DND-41 (cell line): Measurements from ENCODE around the gene SLC6A11.

Experiments
- ATAC-seq: fragments of 200-7000 bp; cut with Tn5 transposase; 3 replicates; pipeline ENCODE4 v1.9.1; 2021; ENCODE audit warnings: low read depth; ENCODE audit not compliant: insufficient read depth
- DNase-seq: peaks from one replicate; pipeline ENCODE4 v3.0.0-alpha.2; 2020
- H2AFZ ChIP-seq: 2 replicates; pipeline ENCODE4 v1.6.0; 2012; ENCODE audit warnings: low read depth, low read length
- H3K27ac ChIP-seq: 2 replicates; pipeline ENCODE4 v1.5.1; 2012; ENCODE audit warnings: low read length, inconsistent platforms
- H3K27me3 ChIP-seq: fragments of 200-600 bp; sonication (generic); 2 replicates; pipeline ENCODE4 v1.6.0; 2012; ENCODE audit warnings: low read length, mild to moderate bottlenecking, inconsistent platforms; ENCODE audit not compliant: insufficient read depth, poor library complexity
- H3K36me3 ChIP-seq: 2 replicates; pipeline ENCODE4 v1.5.1; 2012; ENCODE audit warnings: low read length, inconsistent platforms; ENCODE audit not compliant: insufficient read depth
- H3K4me1 ChIP-seq: 2 replicates; pipeline ENCODE4 v1.5.1; 2012; ENCODE audit warnings: mild to moderate bottlenecking, low read length; ENCODE audit not compliant: insufficient read depth
- H3K4me2 ChIP-seq: 2 replicates; pipeline ENCODE4 v1.6.0; 2012; ENCODE audit warnings: mild to moderate bottlenecking, moderate library complexity, low read length, inconsistent platforms; ENCODE audit not compliant: insufficient read depth
- H3K4me3 ChIP-seq, 2 experiments: fragments of 200-600 bp in 1 of 2; shearing (Covaris generic) in 1 of 2; 2 replicates each; pipeline ENCODE4 v1.5.1; 2012 to 2016; ENCODE audit warnings: inconsistent platforms in 2 of 2, low read length in 2 of 2, mild to moderate bottlenecking in 2 of 2, low read depth in 1 of 2, moderate library complexity in 1 of 2
- H3K79me2 ChIP-seq: 2 replicates; pipeline ENCODE4 v1.6.0; 2012; ENCODE audit warnings: low read length, inconsistent platforms; ENCODE audit not compliant: insufficient read depth
- H3K9ac ChIP-seq: 2 replicates; pipeline ENCODE4 v1.6.0; 2012; ENCODE audit warnings: low read depth, mild to moderate bottlenecking, inconsistent platforms, low read length, moderate library complexity
- H3K9me3 ChIP-seq: 2 replicates; pipeline ENCODE4 v1.5.1; 2012; ENCODE audit warnings: low read length, moderate library complexity, mild to moderate bottlenecking, inconsistent platforms; ENCODE audit not compliant: insufficient read depth, severe bottlenecking
- H4K20me1 ChIP-seq: 2 replicates; pipeline ENCODE4 v1.6.0; 2012; ENCODE audit warnings: low read length; ENCODE audit not compliant: insufficient read depth
- CTCF ChIP-seq: IDR thresholded peaks from 2 replicates; pipeline ENCODE4 v1.5.1; 2012; ENCODE audit warnings: borderline replicate concordance, low read length, moderate library complexity, mild to moderate bottlenecking; ENCODE audit not compliant: poor library complexity, severe bottlenecking; ENCODE audit errors: extremely low read depth
- EZH2 ChIP-seq: IDR thresholded peaks from 3 replicates; pipeline ENCODE4 v1.6.1; 2012; ENCODE audit warnings: borderline replicate concordance, low read depth, mild to moderate bottlenecking, moderate library complexity, low read length, inconsistent platforms; ENCODE audit not compliant: severe bottlenecking

Gene SLC6A11

GRCh38 chr3:10935846-10936631, 120.0 kb downstream of the SLC6A11 start:
- Histone ChIP-seq H3K27ac (no peak overlapping the region), H3K79me2 (no peaks in the 10 kb centered on the region), H2AFZ (no peak overlapping the region), H3K36me3 (no peaks in the 10 kb centered on the region), H3K4me3 (no peak overlapping the region), H3K4me2 (no peak overlapping the region), H3K27me3 (no peaks in the 10 kb centered on the region), H4K20me1 (peaks cover 3% of the 10 kb centered on the region; the same call in 1 of the 2 replicates), H3K9ac (no peak overlapping the region), H3K4me1 (no peaks in the 10 kb centered on the region), H3K9me3 (no peaks in the 10 kb centered on the region)
- no peak for DNase-seq
- TF ChIP-seq EZH2 = no peak
- no peak for TF ChIP-seq CTCF
- ATAC-seq = no peak

GRCh38 chr3:10936686-10937085, 120.7 kb downstream of the SLC6A11 start:
- DNase-seq (no peak), ATAC-seq (no peak)
- Histone ChIP-seq H4K20me1 (peaks cover 3% of the 10 kb centered on the region; the same call in 1 of the 2 replicates), H3K36me3 (no peaks in the 10 kb centered on the region), H3K27ac (no peak overlapping the region), H3K27me3 (no peaks in the 10 kb centered on the region), H3K4me3 (no peak overlapping the region), H3K9ac (no peak overlapping the region), H3K79me2 (no peaks in the 10 kb centered on the region), H3K4me2 (no peak overlapping the region), H3K4me1 (no peaks in the 10 kb centered on the region), H2AFZ (no peak overlapping the region), H3K9me3 (no peaks in the 10 kb centered on the region)
- TF ChIP-seq EZH2 = no peak

- H3K79me2 ChIP-seq = no peaks in the 10 kb centered on the region
- TF ChIP-seq CTCF = no peak
- TF ChIP-seq EZH2 = no peak
- H3K9me3 ChIP-seq = no peaks in the 10 kb centered on the region
- H3K4me3 ChIP-seq = no peak overlapping the region
- H3K4me1 ChIP-seq = no peaks in the 10 kb centered on the region
- ATAC-seq (no peak), DNase-seq (no peak)
- no peak overlapping the region for H2AFZ ChIP-seq
- H4K20me1 ChIP-seq = peaks cover 3% of the 10 kb centered on the region; the same call in 1 of the 2 replicates
- no peak overlapping the region for H3K27ac ChIP-seq
- no peaks in the 10 kb centered on the region for H3K27me3 ChIP-seq
- no peak overlapping the region for H3K9ac ChIP-seq
- no peaks in the 10 kb centered on the region for H3K36me3 ChIP-seq
- H3K4me2 ChIP-seq = no peak overlapping the region
These were observed 121.3 kb downstream of the SLC6A11 start for GRCh38 chr3:10937141-10937825.

GRCh38 chr3:10939556-10939955, 123.5 kb downstream of the SLC6A11 start:
- H3K4me2 ChIP-seq = no peak overlapping the region
- TF ChIP-seq CTCF (no peak), EZH2 (no peak)
- no peaks in the 10 kb centered on the region for H3K4me1 ChIP-seq
- H3K4me3 ChIP-seq = no peak overlapping the region
- ATAC-seq (no peak), DNase-seq (no peak)
- no peak overlapping the region for H2AFZ ChIP-seq
- H4K20me1 ChIP-seq = peaks cover 3% of the 10 kb centered on the region; the same call in 1 of the 2 replicates
- H3K79me2 ChIP-seq = no peaks in the 10 kb centered on the region
- no peak overlapping the region for H3K9ac ChIP-seq
- H3K27ac ChIP-seq = no peak overlapping the region
- no peaks in the 10 kb centered on the region for H3K36me3 ChIP-seq
- H3K27me3 ChIP-seq = no peaks in the 10 kb centered on the region
- H3K9me3 ChIP-seq = no peaks in the 10 kb centered on the region
